Measurements from ENCODE around the gene SCN2B.

The SCN2B gene

DNA sequence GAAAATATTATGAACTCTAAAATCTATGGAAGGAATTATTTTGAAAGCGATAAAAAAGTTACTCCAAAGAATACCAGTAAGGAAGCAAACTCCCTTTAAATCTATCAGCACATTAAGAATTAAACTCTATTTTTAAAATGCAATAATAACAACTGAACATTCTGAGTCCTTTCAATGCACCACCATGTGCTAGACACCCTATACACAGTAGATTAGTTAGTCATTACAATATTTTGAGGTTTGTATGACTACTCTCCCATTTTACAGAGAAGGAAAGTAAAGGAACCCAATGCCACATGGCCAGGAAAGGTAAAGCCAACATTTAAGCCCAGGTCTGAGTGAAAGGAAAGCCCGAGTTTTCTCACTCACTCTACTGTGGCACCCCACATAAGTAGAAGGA is 30.6 kb upstream of the SCN2B start:
- H3K27ac ChIP-seq: no peak overlapping the region
- no peak for TF ChIP-seq ZFX (IDR thresholded peaks at IDR 0.05; ENCODE audit: borderline replicate concordance)
- TF ChIP-seq, protein P1, sequence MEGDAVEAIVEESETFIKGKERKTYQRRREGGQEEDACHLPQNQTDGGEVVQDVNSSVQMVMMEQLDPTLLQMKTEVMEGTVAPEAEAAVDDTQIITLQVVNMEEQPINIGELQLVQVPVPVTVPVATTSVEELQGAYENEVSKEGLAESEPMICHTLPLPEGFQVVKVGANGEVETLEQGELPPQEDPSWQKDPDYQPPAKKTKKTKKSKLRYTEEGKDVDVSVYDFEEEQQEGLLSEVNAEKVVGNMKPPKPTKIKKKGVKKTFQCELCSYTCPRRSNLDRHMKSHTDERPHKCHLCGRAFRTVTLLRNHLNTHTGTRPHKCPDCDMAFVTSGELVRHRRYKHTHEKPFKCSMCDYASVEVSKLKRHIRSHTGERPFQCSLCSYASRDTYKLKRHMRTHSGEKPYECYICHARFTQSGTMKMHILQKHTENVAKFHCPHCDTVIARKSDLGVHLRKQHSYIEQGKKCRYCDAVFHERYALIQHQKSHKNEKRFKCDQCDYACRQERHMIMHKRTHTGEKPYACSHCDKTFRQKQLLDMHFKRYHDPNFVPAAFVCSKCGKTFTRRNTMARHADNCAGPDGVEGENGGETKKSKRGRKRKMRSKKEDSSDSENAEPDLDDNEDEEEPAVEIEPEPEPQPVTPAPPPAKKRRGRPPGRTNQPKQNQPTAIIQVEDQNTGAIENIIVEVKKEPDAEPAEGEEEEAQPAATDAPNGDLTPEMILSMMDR (IDR thresholded peaks at IDR 0.05): no peak

GRCh38 chr11:118206391-118207031 is 30.1 kb upstream of the SCN2B start:
- H3K27ac ChIP-seq: no peak overlapping the region
- TF ChIP-seq ZFX (IDR thresholded peaks at IDR 0.05; ENCODE audit: borderline replicate concordance): no peak
- TF ChIP-seq, protein P1 (IDR thresholded peaks at IDR 0.05): no peak

GRCh38 chr11:118205606-118206378 is 29.4 kb upstream of the SCN2B start:
- no peak overlapping the region for H3K27ac ChIP-seq
- TF ChIP-seq, protein P1 (IDR thresholded peaks at IDR 0.05): no peak
- no peak for TF ChIP-seq ZFX (IDR thresholded peaks at IDR 0.05; ENCODE audit: borderline replicate concordance)

DNA sequence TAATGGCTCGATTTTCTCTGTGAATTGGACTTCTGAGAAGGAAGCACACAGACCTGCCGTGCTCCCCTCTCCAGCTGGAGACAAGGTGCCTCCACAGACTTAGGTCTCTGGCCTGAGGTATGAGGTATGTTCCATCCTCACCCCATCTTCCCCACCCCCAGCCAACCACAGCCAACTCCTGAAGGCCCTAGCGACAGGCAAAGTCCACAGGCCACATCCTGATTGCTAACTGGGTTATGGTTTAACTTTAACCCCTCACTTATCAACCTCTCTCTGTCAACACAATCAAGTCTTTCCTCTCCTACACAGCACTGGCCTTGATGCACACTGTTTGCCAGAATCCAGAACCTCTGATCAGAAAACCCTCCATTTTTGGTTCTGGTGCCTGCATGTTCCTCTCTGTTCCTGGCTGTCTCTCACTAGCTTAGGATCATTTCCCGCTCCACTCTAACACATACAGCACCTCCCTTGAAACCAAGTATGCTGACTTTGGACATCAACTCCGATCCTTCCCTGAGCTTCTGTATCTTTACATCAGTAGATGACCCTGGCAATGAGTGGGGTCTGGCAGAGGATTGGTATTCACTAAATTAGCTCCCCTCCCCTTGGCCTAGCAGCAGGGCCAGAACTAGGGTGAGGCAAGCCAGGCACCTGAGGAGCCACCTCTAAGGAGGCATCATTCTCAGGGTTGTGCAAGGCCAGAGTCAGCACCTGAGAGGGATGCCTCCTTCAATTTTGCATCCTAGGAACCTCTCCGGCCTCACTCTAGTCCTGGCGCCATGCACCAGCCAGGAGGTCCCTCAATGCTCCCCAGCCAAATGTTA is 26.4 kb upstream of the SCN2B start:
- no peak overlapping the region for H3K27ac ChIP-seq

GRCh38 chr11:118201966-118202365 is 25.5 kb upstream of the SCN2B start:
- H3K27ac ChIP-seq: no peak overlapping the region
- TF ChIP-seq, protein P1 (IDR thresholded peaks at IDR 0.05): no peak
- TF ChIP-seq ZFX (IDR thresholded peaks at IDR 0.05; ENCODE audit: borderline replicate concordance): no peak

More for the DNA sequence above, 26.4 kb upstream of the SCN2B start:
- TF ChIP-seq ZFX (IDR thresholded peaks at IDR 0.05; ENCODE audit: borderline replicate concordance): no peak
- TF ChIP-seq, protein P1 (IDR thresholded peaks at IDR 0.05): no peak

DNA sequence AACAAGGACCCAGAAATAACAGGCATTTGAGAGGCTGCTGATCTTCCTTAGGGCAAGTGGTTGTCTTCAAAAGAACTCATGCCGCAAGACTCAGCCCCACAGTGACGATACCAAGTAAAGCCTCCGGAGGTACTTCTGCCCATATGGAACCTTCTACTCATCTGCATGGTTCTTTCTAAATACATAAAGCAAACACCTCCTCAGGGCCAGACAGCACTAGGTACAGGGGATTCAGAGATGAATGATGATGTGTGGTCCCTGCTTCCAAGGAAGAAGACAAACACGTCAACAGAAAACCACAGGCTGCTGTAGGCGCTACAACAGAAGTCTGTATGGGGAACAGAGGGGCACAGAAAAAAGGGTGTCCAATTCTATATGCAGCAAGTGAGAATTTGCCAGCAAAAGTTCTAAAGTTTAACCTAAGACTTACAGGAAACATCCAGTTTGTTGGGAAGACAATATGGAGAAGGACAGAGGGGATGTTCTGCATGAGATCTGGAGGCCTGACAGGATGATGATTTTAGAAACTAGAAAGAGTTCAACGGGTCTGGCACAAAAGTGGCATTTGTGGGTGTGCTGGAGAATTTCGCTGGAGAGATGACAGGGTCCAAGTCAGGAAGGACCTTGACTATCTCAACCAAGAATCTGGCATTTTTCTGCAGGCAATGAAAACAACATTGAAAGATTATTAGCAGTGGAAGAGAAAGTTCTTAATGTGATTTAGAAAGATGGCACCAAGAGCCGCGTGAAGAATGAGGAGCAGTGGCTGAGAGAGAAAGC is 24.7 kb upstream of the SCN2B start:
- TF ChIP-seq, protein P1 (IDR thresholded peaks at IDR 0.05): no peak
- no peak for TF ChIP-seq ZFX (IDR thresholded peaks at IDR 0.05; ENCODE audit: borderline replicate concordance)
- H3K27ac ChIP-seq: no peak overlapping the region

Data from 22Rv1 (cell line).